Measurements from ENCODE around the gene CHCHD3.

CHCHD3 gene

DNA sequence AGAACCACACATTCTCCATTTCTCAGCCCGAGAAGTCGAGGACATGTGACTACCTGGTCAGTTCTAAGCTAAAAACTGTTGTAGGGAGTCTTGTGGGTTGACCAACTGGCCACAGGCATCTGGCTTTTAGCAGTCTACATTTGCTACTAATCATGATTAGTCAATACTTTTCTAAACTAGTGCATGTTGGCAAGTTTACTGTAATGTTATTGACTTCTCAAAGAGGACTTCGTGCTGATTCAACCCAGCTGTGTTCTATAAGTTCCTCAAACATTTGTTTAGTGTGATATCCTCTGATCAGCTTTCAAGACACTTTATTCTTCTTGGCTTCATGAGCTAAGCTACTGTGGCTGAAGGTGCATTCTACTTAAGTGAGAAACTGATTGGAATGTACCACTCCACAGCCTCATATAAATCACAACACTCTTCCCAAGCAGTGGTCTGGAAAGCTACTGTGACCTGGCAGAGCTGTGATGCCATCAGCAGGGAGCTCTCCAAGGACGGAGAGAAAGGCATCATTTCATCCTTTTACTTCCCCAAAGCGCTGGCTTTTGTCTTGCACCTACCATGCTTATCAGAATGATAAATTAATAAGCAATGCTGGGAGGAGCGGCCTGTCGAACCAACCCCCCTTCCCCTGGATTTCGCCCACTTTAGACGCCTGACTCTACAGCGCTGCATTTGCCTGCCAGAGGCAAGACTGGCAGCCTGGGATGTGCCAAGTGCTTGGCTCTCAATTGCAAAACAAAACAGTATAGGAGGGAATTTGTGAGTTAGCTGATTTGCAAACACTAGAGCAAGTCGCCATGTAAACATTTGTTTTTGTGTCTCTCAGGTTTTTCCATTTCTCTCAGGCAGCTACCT lies 298.9 kb downstream of the CHCHD3 start:
- no peaks in the 10 kb centered on the region for H3K27me3 Mint-ChIP-seq
- peaks cover 39% of the 10 kb centered on the region for H3K36me3 Mint-ChIP-seq (ENCODE audit: low read depth)
- intact Hi-C loops (cut with micrococcal nuclease), result no loop called here
- H3K9me3 Mint-ChIP-seq, result no peaks in the 10 kb centered on the region
- H3K4me1 Mint-ChIP-seq (ENCODE audit: low read depth), result peaks cover 5% of the 10 kb centered on the region
- H3K27ac Mint-ChIP-seq, result no peak overlapping the region
- no peak overlapping the region for H3K4me3 Mint-ChIP-seq

DNA sequence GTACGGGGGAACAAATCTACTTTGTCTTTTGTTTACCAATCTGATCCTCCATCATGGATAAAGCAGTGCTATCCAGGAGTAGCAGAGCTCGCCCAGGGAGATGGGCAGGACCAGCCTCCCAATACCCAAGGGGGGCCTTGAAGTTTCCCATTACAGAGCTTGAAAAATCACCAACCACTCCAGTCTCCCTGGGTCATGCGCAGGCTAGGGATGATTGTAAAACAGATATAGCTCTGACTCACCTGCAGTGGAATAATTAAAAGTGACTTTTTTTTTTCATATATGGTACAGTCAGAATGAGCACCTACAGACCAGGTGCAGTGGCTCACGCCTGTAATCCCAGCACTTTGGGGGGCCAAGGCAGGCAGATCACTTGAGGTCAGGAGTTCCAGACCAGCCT lies 301.1 kb downstream of the CHCHD3 start:
- Mint-ChIP-seq H3K4me3 (no peak overlapping the region), H3K36me3 (ENCODE audit: low read depth) (peaks cover 25% of the 10 kb centered on the region), H3K27ac (no peak overlapping the region), H3K4me1 (ENCODE audit: low read depth) (peaks cover 11% of the 10 kb centered on the region), H3K9me3 (no peaks in the 10 kb centered on the region), H3K27me3 (peaks cover 2% of the 10 kb centered on the region)
- intact Hi-C loops (cut with micrococcal nuclease), result no loop called here

DNA sequence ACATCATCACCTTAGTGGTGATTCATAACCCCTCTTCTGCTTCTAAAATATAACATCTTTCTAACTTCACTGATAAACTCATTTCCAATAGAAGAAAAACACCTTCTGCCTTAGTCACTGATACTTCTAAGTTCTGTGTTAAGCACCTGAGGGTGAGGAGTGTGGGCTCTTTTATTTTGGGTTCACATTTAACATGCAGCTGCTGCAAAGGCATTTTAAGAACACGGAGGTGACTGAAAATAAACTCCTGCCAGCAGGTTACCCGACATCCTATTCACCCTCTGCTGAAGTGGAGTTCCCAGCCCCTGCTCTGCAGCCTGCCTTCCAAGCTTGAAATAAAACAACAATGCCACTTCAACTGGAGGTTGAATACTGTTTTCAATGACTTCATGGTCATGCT lies 302.7 kb downstream of the CHCHD3 start:
- Mint-ChIP-seq H3K9me3 (no peaks in the 10 kb centered on the region), H3K36me3 (ENCODE audit: low read depth) (peaks cover 9% of the 10 kb centered on the region), H3K27ac (no peak overlapping the region), H3K4me1 (ENCODE audit: low read depth) (peaks cover 11% of the 10 kb centered on the region), H3K4me3 (no peak overlapping the region), H3K27me3 (peaks cover 2% of the 10 kb centered on the region)
- intact Hi-C loops (cut with micrococcal nuclease), result no loop called here

DNA sequence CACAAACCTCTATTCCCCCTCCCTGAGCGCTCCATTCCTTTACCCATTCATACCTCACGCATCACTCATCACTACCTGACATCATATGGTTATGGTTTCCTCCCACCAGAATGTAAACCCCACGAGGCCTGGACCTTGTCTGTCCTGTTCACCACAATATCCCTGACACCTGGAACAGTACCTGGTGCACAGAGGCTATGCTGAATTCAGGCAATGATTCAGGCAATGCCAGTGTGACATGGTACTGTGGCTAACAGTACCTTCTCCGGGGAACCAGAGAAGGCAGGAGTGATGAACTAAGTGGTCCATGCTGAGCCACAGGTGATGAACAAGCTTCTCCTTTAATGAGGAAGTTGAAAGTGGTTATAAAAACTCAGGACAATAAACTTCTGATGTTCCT lies 303.1 kb downstream of the CHCHD3 start:
- intact Hi-C loops (cut with micrococcal nuclease), result no loop called here
- peaks cover 11% of the 10 kb centered on the region for H3K4me1 Mint-ChIP-seq (ENCODE audit: low read depth)
- peaks cover 5% of the 10 kb centered on the region for H3K36me3 Mint-ChIP-seq (ENCODE audit: low read depth)
- H3K27ac Mint-ChIP-seq, result no peak overlapping the region
- H3K4me3 Mint-ChIP-seq, result no peak overlapping the region
- no peaks in the 10 kb centered on the region for H3K9me3 Mint-ChIP-seq
- H3K27me3 Mint-ChIP-seq, result peaks cover 2% of the 10 kb centered on the region

DNA sequence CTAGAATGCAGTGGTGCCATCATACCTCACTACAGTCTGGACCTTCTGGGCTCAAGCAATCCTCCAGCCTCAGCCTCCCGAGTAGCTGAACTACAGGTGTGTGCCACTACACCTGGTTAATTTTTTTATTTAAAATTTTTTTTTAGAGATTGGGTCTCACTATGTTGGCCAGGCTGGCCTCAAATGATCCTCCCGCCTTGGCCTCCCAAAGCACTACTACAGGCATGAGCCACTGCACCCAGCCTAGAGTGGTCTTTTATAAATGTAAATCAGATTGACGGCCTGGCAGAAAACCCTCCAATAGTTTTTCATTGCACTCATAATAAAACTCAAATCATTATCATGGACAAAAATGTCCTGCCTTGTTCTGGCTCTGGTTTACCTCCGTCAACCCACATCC lies 303.9 kb downstream of the CHCHD3 start:
- H3K4me3 Mint-ChIP-seq, result no peak overlapping the region
- H3K4me1 Mint-ChIP-seq (ENCODE audit: low read depth), result peaks cover 11% of the 10 kb centered on the region
- intact Hi-C loops (cut with micrococcal nuclease), result no loop called here
- peaks cover 2% of the 10 kb centered on the region for H3K27me3 Mint-ChIP-seq
- no peak overlapping the region for H3K27ac Mint-ChIP-seq
- no peaks in the 10 kb centered on the region for H3K36me3 Mint-ChIP-seq (ENCODE audit: low read depth)
- no peaks in the 10 kb centered on the region for H3K9me3 Mint-ChIP-seq

DNA sequence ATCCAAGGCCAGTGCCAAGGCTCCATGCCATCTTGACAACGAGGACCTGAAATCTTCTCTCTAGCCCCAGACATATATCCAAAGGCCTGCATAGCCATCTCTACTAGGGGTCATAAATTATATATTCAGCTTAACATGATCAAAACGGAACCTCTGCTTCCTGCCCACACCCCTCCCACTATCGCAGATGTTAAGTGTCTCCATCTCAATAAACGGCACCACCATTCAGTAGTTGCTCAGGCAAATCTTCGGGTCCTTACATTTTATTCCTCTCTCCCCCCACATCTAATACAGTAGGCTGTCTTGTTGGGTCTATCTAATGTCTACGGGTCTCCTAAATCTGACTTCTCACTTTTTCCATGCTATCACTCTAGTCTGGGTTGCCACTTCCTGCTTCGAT lies 304.5 kb downstream of the CHCHD3 start:
- H3K36me3 Mint-ChIP-seq (ENCODE audit: low read depth), result no peaks in the 10 kb centered on the region
- intact Hi-C loops (cut with micrococcal nuclease), result no loop called here
- H3K27ac Mint-ChIP-seq, result no peak overlapping the region
- H3K4me3 Mint-ChIP-seq, result no peak overlapping the region
- H3K9me3 Mint-ChIP-seq, result no peaks in the 10 kb centered on the region
- H3K4me1 Mint-ChIP-seq (ENCODE audit: low read depth), result peaks cover 11% of the 10 kb centered on the region
- peaks cover 2% of the 10 kb centered on the region for H3K27me3 Mint-ChIP-seq

DNA sequence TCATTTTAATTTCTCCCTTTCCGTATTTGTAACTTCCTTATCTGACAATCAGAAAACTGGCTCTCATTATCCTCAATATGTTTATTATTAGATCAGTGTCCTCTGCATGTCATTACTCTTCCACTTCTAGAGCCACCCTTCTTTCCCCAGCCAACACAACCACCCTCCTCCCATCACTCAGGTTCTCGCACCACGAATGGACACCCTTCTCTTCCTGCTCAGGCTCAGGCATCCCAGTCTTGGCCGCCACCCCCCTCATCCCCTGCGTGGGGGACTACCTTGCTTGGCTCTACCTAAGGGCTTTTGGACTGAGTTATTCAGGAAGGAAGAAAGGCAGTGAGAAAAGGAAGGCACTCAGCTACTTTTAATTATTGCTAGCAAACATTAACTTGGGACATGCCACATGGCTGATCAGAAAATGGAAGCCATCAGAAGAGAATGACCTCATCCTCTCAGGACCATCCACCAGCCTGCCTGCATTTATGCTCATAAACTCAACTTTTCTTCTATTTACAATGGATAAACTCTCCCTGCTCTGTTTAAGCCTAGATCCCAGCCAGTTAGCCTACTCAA lies 305.8 kb downstream of the CHCHD3 start:
- no peaks in the 10 kb centered on the region for H3K36me3 Mint-ChIP-seq (ENCODE audit: low read depth)
- no peak overlapping the region for H3K27ac Mint-ChIP-seq
- H3K9me3 Mint-ChIP-seq, result no peaks in the 10 kb centered on the region
- H3K27me3 Mint-ChIP-seq, result peaks cover 2% of the 10 kb centered on the region
- H3K4me1 Mint-ChIP-seq (ENCODE audit: low read depth), result peaks cover 6% of the 10 kb centered on the region
- intact Hi-C loops (cut with micrococcal nuclease), result no loop called here
- no peak overlapping the region for H3K4me3 Mint-ChIP-seq

DNA sequence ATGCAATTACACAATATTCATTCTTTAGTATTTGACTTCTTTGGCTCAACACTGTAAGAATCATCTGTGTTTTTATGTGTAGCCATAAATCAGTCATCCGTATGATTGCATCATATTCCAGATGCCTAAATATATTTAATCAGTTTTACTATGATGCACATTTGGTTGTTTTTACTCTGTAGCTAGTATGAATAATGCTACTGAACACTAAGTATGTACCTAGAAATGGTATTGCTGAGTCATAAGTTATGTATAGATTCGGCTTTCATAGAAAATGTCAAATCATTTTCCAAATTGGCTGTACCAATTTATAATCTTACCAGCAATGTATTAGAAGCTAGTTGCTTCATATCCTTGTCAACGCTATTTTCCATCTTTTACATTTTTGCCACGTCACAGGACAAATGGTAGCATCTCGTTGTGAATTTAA lies 308.3 kb downstream of the CHCHD3 start:
- Mint-ChIP-seq H3K9me3 (peaks cover 18% of the 10 kb centered on the region), H3K27me3 (peaks cover 2% of the 10 kb centered on the region), H3K36me3 (ENCODE audit: low read depth) (no peaks in the 10 kb centered on the region), H3K4me1 (ENCODE audit: low read depth) (peaks cover 6% of the 10 kb centered on the region), H3K4me3 (no peak overlapping the region), H3K27ac (no peak overlapping the region)
- intact Hi-C loops (cut with micrococcal nuclease), result no loop called here

DNA sequence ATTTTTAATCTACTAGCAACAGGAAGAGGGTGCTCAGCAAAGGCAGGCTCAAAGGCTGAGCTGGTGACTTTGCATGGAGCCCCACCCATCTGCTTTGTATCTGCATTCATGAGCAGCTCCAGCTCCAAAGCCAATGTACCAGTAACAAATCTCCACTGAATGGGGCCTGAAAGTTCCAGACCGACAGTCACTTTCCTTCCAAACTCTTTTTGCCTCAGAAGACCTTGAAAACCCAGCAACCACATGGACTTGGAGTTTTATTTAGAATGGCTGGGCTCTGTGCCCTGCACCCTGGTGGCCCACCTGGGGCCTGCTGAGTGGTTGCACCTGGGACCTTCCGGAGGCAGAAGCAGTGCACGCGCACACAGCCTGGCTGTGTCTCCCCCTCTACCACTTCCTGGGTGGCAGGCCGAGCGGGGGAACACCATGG lies 310.6 kb downstream of the CHCHD3 start:
- intact Hi-C loops (cut with micrococcal nuclease), result no loop called here
- Mint-ChIP-seq H3K4me3 (no peak overlapping the region), H3K27ac (no peak overlapping the region), H3K4me1 (ENCODE audit: low read depth) (no peaks in the 10 kb centered on the region), H3K36me3 (ENCODE audit: low read depth) (no peaks in the 10 kb centered on the region), H3K9me3 (peaks cover 18% of the 10 kb centered on the region), H3K27me3 (no peaks in the 10 kb centered on the region)

DNA sequence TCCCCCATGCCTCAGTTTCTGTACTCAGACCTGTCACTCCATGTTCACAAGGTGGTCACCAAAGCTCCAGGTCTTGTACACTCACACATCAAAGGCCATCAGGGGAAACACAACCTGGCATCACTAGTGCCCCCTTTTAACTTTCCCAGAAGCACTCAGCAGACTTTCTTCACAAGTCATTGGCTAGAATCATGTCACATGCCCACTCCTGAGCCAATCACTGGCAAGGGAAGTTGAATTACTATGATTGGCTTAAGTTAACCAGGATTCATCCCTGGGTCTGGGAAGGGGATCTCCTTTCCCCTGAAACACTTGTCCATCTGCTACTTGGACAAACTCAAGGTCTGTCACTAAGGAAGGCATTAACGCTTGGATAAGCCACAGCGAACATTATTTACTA lies 311.8 kb downstream of the CHCHD3 start:
- intact Hi-C loops (cut with micrococcal nuclease), result no loop called here
- no peaks in the 10 kb centered on the region for H3K27me3 Mint-ChIP-seq
- no peaks in the 10 kb centered on the region for H3K4me1 Mint-ChIP-seq (ENCODE audit: low read depth)
- H3K9me3 Mint-ChIP-seq, result peaks cover 18% of the 10 kb centered on the region
- H3K4me3 Mint-ChIP-seq, result no peak overlapping the region
- no peaks in the 10 kb centered on the region for H3K36me3 Mint-ChIP-seq (ENCODE audit: low read depth)
- H3K27ac Mint-ChIP-seq, result no peak overlapping the region

DNA sequence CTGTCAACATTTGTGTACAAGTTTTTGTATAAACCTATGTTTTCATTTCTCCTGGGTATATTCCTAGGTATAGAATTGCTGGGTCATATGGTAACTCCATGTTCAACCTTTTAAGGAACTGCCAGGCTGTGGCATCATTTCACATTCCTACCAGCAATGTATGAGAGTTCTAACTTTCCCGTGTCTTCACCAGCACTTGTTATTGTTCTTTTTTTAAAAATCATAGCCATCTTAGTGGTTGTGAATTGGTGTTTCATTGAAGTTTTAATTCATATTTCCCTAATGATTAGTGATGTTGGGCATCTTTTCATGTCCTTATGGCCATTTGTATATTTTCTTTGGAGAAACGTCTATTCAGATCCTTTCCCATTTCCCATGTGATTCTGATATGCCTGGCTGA lies 312.6 kb downstream of the CHCHD3 start:
- intact Hi-C loops (cut with micrococcal nuclease), result no loop called here
- Mint-ChIP-seq H3K27ac (no peak overlapping the region), H3K27me3 (no peaks in the 10 kb centered on the region), H3K9me3 (peaks cover 18% of the 10 kb centered on the region), H3K4me3 (no peak overlapping the region), H3K4me1 (ENCODE audit: low read depth) (no peaks in the 10 kb centered on the region), H3K36me3 (ENCODE audit: low read depth) (no peaks in the 10 kb centered on the region)

DNA sequence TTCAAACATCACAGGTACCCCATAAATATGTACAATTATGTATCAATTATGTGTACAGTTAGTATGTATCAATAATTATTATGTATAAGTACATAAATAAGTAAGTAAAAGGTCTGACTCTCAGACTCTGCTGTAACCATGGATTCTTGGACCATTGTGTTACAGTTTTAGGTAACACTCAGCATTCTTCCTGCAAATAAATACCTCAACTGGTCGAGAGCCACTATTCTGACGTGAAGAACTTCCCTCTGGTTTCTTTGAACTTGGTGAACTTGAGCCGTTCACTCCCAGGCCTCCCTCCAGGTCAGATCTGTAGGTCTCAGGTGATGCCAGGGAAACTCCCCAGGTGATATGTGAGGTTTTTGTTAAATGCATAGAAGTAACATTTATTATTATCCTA lies 313.8 kb downstream of the CHCHD3 start:
- Mint-ChIP-seq H3K36me3 (ENCODE audit: low read depth) (no peaks in the 10 kb centered on the region), H3K27me3 (no peaks in the 10 kb centered on the region), H3K4me1 (ENCODE audit: low read depth) (no peaks in the 10 kb centered on the region), H3K4me3 (no peak overlapping the region), H3K9me3 (peaks cover 18% of the 10 kb centered on the region), H3K27ac (no peak overlapping the region)
- intact Hi-C loops (cut with micrococcal nuclease), result no loop called here

DNA sequence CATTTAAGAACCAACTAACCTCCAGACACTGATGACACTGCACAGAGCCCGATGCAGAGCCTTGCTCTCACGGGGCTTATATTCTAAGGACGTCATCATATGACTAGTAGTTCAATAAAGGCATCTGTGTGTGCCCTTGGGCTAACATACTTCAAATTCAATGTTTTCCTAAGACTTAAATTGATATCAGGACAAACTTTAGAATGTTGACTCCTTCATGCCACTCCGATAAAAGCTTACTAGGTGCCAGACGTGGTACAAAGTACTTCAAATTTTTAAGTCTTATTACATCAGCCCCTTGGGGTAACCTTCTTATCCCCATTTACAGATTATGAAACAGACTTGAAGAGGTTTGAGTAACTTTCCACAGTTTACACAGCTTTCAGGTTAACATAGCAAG lies 314.5 kb downstream of the CHCHD3 start:
- H3K36me3 Mint-ChIP-seq (ENCODE audit: low read depth), result no peaks in the 10 kb centered on the region
- no peaks in the 10 kb centered on the region for H3K27me3 Mint-ChIP-seq
- intact Hi-C loops (cut with micrococcal nuclease), result no loop called here
- peaks cover 18% of the 10 kb centered on the region for H3K9me3 Mint-ChIP-seq
- no peaks in the 10 kb centered on the region for H3K4me1 Mint-ChIP-seq (ENCODE audit: low read depth)
- no peak overlapping the region for H3K4me3 Mint-ChIP-seq
- no peak overlapping the region for H3K27ac Mint-ChIP-seq

DNA sequence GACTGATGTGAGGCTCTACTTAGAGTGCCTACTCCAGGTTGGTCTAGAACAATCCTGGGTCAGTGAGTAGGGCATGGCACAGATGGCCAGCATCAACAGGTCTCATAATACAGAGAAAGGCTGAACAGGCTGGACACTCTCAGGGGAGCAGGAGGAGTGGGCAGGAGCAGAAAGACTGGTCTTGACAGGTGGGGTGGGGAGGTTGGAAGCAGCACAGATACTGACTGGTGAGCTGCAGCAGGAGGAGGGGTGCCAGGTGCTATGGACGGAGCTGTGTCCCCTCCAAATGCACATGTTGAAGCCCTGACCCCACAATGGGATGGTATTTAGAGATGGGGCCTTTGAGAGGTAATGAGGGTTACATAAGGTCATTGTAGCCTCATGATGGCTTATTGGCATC lies 315.2 kb downstream of the CHCHD3 start:
- no peak overlapping the region for H3K4me3 Mint-ChIP-seq
- no peaks in the 10 kb centered on the region for H3K4me1 Mint-ChIP-seq (ENCODE audit: low read depth)
- H3K27ac Mint-ChIP-seq, result no peak overlapping the region

DNA sequence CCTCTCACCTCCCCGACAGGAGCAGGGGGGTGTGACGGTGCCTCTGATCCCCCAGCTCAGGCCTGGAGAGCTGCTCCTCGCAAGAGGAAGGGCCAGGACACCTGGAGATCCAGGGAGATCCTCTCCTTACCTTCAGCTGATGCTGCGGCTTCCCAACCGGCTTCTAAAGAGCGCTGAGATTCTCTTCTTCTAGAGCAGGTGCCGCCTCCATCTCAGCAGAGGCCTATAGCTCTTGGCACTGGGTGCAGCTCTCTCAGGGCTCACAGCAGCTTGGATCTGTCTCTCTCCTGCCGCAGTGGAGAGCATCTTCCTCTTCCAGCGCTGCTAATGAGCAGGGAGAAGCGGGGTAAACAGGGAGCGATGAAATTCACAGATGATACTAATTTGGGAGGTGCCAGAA lies 316.0 kb downstream of the CHCHD3 start:
- intact Hi-C loops (cut with micrococcal nuclease), result no loop called here
- H3K27ac Mint-ChIP-seq, result no peak overlapping the region
- no peaks in the 10 kb centered on the region for H3K36me3 Mint-ChIP-seq (ENCODE audit: low read depth)
- no peak overlapping the region for H3K4me3 Mint-ChIP-seq
- no peaks in the 10 kb centered on the region for H3K27me3 Mint-ChIP-seq
- H3K9me3 Mint-ChIP-seq, result peaks cover 18% of the 10 kb centered on the region
- no peaks in the 10 kb centered on the region for H3K4me1 Mint-ChIP-seq (ENCODE audit: low read depth)

More for the DNA sequence above, 315.2 kb downstream of the CHCHD3 start:
- intact Hi-C loops (cut with micrococcal nuclease), result no loop called here
- Mint-ChIP-seq H3K36me3 (ENCODE audit: low read depth) (no peaks in the 10 kb centered on the region), H3K27me3 (no peaks in the 10 kb centered on the region), H3K9me3 (peaks cover 18% of the 10 kb centered on the region)
